GM19099 (cell line): ENCODE measurements around the gene PLA2G6.

Experiments
- POLR2A ChIP-seq: IDR thresholded peaks from 3 replicates; pipeline ENCODE4 v1.6.1; 2011; ENCODE audit warnings: low read depth; ENCODE audit not compliant: insufficient read length; ENCODE audit errors: extremely low read depth

Gene PLA2G6

GRCh38 chr22:38073150-38074130 lies 108.2 kb downstream of the PLA2G6 start:
- TF ChIP-seq POLR2A: no peak

- no peak for TF ChIP-seq POLR2A
These were observed 109.1 kb downstream of the PLA2G6 start for GRCh38 chr22:38072322-38073149.

- no peak for TF ChIP-seq POLR2A
These were observed 110.0 kb downstream of the PLA2G6 start for GRCh38 chr22:38071421-38072321.

- no peak for TF ChIP-seq POLR2A
These were observed 111.2 kb downstream of the PLA2G6 start for GRCh38 chr22:38070250-38070921.

GRCh38 chr22:38069372-38070249 lies 112.0 kb downstream of the PLA2G6 start:
- TF ChIP-seq POLR2A: no peak

- TF ChIP-seq POLR2A: no peak
These were observed 112.8 kb downstream of the PLA2G6 start for GRCh38 chr22:38068641-38069371.

- TF ChIP-seq POLR2A: no peak
These were observed 113.8 kb downstream of the PLA2G6 start for GRCh38 chr22:38067761-38068360.

GRCh38 chr22:38067028-38067415 lies 114.6 kb downstream of the PLA2G6 start:
- no peak for TF ChIP-seq POLR2A

- no peak for TF ChIP-seq POLR2A
These were observed 115.1 kb downstream of the PLA2G6 start for GRCh38 chr22:38066381-38067027.

- TF ChIP-seq POLR2A: no peak
These were observed 116.1 kb downstream of the PLA2G6 start for GRCh38 chr22:38065539-38065938.

- TF ChIP-seq POLR2A: no peak
These were observed 118.8 kb downstream of the PLA2G6 start for GRCh38 chr22:38062791-38063190.
